GM18519 (cell line): ENCODE data around the gene SND1.
A peak's percentile ranks its signal among the peaks of the same experiment; 100 is the strongest.

Source experiments
- ATAC-seq: cut with Tn5 transposase; IDR thresholded peaks from one replicate; pipeline ENCODE4 v1.9.1; 2021; ENCODE audit warnings: mild to moderate bottlenecking, moderate library complexity; ENCODE audit not compliant: unreplicated experiment, low FRiP score

Gene SND1

DNA sequence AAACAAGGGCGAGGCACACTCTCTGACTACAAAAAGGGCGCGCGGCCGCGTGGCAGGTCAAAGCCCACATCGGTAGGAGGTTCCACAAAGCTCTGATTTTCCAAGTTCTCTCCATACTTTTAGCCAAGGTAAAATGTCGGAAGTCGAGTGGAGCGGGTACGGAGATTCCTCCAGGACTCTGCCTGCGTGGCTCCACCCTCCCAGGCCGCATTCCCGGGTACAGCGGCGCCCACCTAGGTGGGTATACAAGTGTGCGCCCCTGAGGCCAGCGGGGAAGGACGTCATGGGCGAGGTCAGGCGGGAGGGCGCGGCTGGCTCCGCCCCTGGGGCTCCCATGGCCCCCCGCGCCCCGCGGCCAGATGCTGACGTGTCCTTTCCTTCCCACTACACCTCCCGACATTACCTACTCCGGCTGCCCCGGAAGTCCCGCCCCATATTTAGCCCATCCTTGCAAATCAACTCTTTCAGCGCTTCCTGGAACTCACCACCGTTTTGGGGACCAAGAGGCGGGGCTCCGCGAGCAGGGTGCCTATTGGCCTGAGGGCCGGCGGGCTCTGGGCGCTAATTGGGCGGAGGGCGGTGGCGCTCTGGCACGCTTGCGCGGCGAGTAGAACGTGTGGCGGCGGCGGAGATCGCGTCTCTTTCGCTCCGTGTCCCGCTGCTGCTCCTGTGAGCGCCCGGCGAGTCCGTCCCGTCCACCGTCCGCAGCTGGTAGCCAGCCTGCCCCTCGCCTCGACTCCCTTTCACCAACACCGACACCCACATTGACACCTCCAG, at the start of gene SND1:
TSS of gene SND1 (plus strand) at position 639 of the 777 bp plus-strand sequence. CDS start 180 bp downstream, outside the sequence.
- peak; percentile 94 for ATAC-seq

GRCh38 chr7:127608446-127608845, 43.5 kb upstream of the SND1 start:
- ATAC-seq, result no peak

DNA sequence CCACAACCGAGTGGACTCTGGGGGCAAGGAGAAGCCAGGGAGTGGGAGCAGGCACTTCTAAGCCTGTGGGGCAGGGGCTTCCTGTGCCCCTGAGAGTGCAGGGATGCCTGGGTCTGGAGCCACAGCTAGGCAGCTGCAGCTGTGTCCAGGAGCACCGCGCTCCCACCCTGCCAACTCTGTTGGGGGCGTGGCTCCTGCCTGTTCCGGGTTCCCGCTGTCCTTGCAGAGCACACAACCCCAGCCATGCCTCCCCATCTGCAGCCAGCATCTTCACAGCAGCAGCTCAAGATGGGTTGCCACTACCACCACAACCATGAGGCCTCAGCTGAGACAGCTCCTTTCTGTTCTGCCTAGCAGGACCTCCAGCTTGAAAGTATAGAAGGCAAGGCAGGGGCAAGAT, 42.7 kb upstream of the SND1 start:
- no peak for ATAC-seq

DNA sequence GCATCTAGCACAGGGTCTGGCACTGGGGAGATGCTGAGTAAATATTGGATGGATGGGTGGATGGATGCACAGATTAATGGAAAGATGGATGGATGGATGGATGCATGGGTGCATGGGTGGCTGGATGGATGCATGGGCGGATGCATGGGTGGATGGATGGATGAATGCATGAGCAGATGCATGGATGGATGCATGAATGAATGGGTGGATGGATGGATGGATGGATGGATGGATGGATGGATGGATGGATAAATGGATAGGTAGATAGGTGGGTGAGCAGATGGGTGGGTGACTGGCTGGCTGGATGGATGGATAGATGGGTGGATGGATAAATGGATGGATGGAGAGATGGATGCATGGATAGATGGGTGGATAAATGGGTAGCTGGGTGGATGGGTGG, 39.7 kb upstream of the SND1 start:
- no peak for ATAC-seq

DNA sequence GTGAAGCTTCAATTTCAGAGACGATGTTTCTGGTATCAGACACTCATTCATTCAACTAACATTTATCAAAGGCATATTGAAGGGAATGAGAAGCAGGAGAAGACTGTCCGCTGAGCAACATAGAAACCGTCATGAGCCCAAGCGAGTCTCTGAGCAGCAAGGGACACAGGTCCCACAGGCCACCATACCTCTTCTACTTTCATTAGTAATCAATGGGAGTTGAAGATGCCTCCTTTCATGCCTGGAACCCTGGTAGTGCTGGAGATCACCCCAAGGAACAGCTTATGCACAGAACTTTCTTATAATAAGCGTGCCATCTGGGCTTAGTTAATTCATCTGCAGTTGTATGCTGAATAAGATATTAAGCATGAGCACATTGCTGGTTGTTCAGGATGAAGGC, 35.3 kb upstream of the SND1 start:
- ATAC-seq, result no peak

- no peak for ATAC-seq
Observed at GRCh38 chr7:127618042-127618441, 34.0 kb upstream of the SND1 start, which contains the start of gene PAX4. Gene PAX4 (minus strand): TSS chr7:127618142. CDS start chr7:127615928, 2,214 bp downstream.

- no peak for ATAC-seq
Observed at GRCh38 chr7:127618775-127619174, 33.2 kb upstream of the SND1 start.

DNA sequence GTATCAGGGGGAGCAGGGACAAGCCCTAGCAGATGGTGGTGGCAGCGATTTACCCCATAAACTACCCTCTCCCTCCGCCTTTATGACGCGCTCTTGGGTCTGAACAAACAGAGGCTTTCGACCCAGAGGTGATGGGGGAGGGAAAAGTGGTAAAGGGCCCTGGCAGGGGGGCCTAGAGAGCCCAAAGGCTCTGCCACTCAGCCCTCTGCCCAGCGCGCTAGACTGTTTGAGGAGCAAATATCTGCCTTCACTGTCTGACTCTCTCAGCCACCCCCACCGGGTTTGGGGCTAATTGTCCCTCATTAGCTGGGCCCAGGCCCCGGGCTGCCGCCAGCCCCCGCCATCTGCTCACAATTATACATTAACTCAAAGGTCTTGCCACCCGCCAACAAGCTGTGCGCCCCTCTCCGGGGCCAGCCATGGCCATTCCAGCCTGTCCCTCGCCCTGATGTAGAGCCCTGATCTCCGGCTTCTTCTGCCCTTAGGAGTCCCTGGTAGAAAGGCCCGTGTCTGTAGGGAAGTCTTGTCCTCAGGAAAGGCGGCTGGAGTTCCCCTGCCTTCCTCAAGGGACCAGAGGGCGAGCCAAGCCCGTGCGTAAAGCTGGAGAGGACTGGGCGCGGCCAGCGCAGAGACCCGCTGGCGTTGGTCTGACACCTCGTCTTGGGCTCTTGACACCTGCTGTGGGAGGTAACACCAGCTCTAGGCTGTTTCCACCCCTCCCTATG, 32.2 kb upstream of the SND1 start:
- ATAC-seq, result no peak

GRCh38 chr7:127620406-127621233, 31.4 kb upstream of the SND1 start:
- ATAC-seq, result no peak

GRCh38 chr7:127625331-127625730, 26.7 kb upstream of the SND1 start:
- ATAC-seq, result no peak

DNA sequence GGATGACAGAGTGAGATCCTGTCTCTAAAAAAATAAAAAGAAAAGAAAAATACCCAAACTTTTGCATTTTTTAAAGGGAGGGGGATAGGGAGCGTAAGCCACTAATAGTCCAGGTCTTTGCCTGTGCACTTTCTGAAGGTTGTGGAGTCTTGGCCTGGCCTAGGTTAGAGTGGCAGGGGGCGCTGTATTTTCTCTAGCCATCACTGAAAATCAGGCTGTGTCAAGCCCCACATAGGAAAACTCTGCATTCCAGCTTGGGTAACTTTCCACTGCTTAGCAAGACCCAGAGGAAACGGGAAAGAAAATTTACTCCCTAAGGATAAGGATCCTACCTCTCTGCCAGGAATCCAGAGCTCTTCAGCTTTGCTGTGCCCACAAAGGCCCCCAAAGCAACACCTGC, 23.5 kb upstream of the SND1 start:
- no peak for ATAC-seq

DNA sequence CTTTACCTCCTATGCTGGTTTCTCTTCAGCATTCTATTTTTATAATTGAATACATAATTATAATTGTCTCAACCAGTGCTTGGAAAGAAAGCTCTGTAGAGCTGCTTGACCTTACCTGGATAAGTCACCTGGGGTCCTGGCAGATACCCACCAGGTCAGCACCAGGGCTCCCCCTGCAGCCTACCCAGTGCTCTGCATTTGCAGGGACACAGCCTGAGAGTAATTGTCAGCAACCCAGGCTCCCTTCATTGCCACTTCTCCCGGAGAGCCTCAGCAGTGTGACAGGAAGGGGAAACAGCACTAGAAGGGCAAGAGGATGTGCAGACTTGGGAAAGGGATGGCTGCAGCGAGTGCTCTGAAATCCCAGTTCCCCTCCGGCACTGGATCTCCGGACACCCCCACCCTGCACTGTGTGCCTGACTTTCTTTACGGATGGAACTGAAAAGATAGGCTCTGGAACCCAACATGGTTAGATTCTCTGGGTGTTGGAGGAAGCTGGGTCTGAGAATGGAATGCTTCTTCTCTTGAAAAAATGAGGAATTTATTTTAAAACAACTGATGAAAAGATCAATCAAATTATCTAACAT, 22.6 kb upstream of the SND1 start:
- ATAC-seq, result no peak

DNA sequence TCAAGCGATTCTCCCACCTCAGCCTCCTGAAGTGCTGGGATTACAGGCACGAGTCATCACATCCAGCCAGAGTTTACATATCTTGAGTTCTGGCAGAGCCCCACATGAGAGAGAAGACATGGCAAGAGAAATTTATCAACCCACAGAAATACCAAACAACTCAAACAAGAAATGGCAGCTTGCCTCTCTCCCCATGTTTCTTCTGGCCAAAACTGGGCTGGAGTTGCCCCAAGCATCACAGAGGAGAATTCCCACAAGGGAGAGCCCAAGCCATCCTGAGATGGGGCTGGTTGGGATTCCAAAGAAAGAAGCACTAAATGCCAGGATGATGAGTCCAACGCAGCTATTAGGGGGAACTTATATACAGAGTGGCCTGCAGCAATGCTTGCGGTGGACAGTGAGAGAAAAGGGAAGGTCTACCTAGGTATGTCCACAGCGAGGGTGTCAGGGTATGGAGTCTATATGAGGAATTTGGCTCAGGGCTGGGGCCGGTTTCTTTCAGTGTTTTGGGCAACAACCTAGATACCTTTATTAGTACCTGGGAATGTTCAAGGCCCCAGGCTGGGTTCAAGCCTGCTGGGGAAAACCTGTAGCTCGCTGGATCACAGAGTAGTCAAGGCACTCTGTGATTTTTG, 19.6 kb upstream of the SND1 start:
- no peak for ATAC-seq

- ATAC-seq, result no peak
Observed at GRCh38 chr7:127635659-127636285, 16.2 kb upstream of the SND1 start.

- ATAC-seq, result no peak
Observed at GRCh38 chr7:127638197-127638596, 13.8 kb upstream of the SND1 start.

DNA sequence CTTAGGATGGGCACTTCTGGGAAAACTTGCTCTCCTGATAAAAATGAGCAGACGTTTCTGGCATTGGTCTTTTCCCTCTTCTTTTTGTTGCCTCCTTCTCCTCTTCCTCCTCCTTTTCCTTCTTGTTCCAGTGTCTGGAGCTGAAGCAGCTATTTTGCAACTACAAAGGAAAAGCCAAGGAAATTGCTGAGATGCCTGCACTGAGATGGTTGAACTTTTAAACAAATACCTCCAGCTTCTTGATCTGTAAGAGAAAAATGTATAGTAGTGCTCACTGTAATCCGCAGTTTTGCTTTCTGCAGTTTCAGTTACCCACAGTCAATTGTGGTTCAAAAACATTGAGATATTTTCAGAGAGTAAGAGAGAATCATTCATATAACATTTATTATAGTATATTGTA, 7.5 kb upstream of the SND1 start:
- ATAC-seq, result no peak

DNA sequence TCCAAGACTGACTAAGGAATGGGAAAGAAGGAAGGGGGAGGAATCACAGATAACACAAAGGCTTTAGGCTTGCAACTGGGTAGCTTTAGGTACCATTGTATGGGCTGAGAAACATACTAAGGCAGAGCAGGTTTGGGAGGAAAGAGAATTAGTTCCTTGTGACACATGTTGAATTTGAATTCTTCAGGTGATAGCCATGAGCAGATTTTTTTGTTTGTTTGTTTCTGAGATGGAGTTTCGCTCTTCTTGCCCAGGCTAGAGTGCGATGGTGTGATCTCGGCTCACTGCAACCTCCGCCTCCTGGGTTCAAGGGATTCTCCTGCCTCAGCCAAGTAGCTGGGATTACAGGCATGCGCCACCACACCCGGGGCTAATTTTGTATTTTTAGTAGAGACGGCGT, 4.4 kb upstream of the SND1 start:
- no peak for ATAC-seq

- no peak for ATAC-seq
Observed at GRCh38 chr7:127648986-127649385, 3.0 kb upstream of the SND1 start.

DNA sequence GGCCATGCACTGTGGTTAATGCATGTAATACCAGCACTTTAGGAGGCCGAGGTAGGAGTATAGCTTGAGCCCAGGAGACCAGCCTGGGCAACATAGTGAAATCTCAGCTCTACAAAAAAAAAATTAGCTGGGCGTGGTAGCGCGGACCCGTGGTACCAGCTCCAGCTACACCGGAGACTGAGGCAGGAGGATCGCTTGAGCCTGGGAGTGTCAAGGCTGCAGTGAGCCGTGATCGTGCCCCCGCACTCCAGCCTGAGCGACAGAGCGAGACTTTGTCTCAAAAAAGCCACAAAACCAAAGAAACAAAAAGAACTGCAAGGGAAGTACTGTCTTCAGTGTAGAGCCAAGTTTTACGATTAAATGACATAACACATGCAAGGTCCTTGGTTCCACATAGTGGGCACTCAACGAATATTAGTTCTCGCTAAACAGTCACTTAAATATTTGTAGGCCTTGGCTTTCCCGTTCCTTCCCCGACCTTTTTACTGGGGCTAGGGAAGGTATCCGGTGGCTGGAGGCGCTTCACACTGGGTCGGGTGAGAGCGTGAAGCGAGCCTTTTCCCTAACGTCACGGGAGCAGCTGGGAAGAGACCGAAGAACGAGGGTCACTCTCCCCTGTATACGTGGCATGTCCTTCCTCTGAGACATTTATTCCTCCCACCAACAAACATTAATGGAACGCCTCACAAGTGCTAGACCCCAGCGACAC, 993 bp upstream of the SND1 start:
- no peak for ATAC-seq
